HG03457 (cell line): ENCODE data around the gene LAMC3.

Source experiments
- ATAC-seq: cut with Tn5 transposase; IDR thresholded peaks from one replicate; pipeline ENCODE4 v1.9.1; 2021; ENCODE audit warnings: moderate number of reproducible peaks; ENCODE audit not compliant: unreplicated experiment

LAMC3 gene

GRCh38 chr9:131010482-131011273 lies 1.7 kb downstream of the LAMC3 start:
- no peak for ATAC-seq

GRCh38 chr9:131011274-131012022 lies 2.5 kb downstream of the LAMC3 start:
- ATAC-seq, result no peak

- no peak for ATAC-seq
Observed at GRCh38 chr9:131012023-131012334, 3.0 kb downstream of the LAMC3 start.

- no peak for ATAC-seq
Observed at GRCh38 chr9:131012396-131012917, 3.5 kb downstream of the LAMC3 start.

- no peak for ATAC-seq
Observed at GRCh38 chr9:131013015-131013755, 4.2 kb downstream of the LAMC3 start.

GRCh38 chr9:131013771-131014676 lies 5.0 kb downstream of the LAMC3 start:
- no peak for ATAC-seq

- ATAC-seq, result no peak
Observed at GRCh38 chr9:131015112-131015511, 6.1 kb downstream of the LAMC3 start.

GRCh38 chr9:131015876-131016397 lies 7.0 kb downstream of the LAMC3 start:
- no peak for ATAC-seq

GRCh38 chr9:131017067-131017466 lies 8.1 kb downstream of the LAMC3 start:
- ATAC-seq, result no peak

- no peak for ATAC-seq
Observed at GRCh38 chr9:131018621-131019020, 9.6 kb downstream of the LAMC3 start.

- no peak for ATAC-seq
Observed at GRCh38 chr9:131019388-131020239, 10.6 kb downstream of the LAMC3 start.

- no peak for ATAC-seq
Observed at GRCh38 chr9:131020388-131020787, 11.4 kb downstream of the LAMC3 start.

- no peak for ATAC-seq
Observed at GRCh38 chr9:131020862-131021261, 11.9 kb downstream of the LAMC3 start.

GRCh38 chr9:131021785-131022184 lies 12.8 kb downstream of the LAMC3 start:
- no peak for ATAC-seq

- no peak for ATAC-seq
Observed at GRCh38 chr9:131024978-131025868, 16.2 kb downstream of the LAMC3 start.

- no peak for ATAC-seq
Observed at GRCh38 chr9:131025953-131026858, 17.2 kb downstream of the LAMC3 start.
